AG04449 (cell line): ENCODE measurements around the gene HGF.

Source experiments
- CTCF ChIA-PET: fragments of 350-600 bp; formaldehyde crosslinking; extraction: SDS; loops from one replicate; lab custom pipeline; 2021; ENCODE audit warnings: antibody characterized with exemption; lab: Yijun Ruan, JAX
- POLR2A ChIA-PET: fragments of 400-600, 350-600 bp; formaldehyde crosslinking; extraction: SDS; loops from one replicate; lab custom pipeline; 2020; ENCODE audit warnings: antibody characterized with exemption, inconsistent platforms; lab: Yijun Ruan, JAX
- DNase-seq: peaks from one replicate; pipeline ENCODE4 v3.0.0-alpha.2; 2010; ENCODE audit warnings: low read depth, low spot score
- H3K4me3 ChIP-seq: 2 replicates; pipeline ENCODE4 v1.5.1; 2011; ENCODE audit warnings: low read depth, mild to moderate bottlenecking, control low read depth, low read length
- TF ChIP-seq, protein P1 (sequence below): IDR thresholded peaks from one replicate; pipeline ENCODE4 v1.5.1; 2011; ENCODE audit warnings: mild to moderate bottlenecking, moderate library complexity, low read length, control low read depth, inconsistent platforms; ENCODE audit not compliant: insufficient read depth; ENCODE audit errors: missing control alignments

The HGF gene

DNA sequence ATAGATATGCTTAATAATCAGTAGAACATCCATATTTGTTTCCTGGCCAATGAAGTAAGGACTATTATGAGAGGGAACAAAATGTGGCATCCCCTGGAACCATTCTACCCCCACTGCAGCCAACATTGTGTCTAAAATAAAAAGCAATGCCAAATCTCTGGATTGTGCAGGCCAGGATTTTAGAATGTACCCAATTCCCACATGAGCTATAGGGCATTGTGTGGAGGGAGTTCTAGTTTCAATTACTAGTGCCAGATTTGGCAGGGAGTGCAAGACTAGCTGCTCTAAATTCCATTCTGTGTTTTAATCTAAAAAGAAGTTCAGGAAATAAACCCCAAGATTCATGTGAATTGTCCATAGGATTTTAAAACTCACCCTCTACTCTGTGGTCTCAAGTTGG, 112.3 kb downstream of the HGF start:
- ChIA-PET CTCF (no interaction called here), POLR2A (no interaction called here)
- H3K4me3 ChIP-seq: no peak overlapping the region
- DNase-seq: no peak
- TF ChIP-seq, protein P1, sequence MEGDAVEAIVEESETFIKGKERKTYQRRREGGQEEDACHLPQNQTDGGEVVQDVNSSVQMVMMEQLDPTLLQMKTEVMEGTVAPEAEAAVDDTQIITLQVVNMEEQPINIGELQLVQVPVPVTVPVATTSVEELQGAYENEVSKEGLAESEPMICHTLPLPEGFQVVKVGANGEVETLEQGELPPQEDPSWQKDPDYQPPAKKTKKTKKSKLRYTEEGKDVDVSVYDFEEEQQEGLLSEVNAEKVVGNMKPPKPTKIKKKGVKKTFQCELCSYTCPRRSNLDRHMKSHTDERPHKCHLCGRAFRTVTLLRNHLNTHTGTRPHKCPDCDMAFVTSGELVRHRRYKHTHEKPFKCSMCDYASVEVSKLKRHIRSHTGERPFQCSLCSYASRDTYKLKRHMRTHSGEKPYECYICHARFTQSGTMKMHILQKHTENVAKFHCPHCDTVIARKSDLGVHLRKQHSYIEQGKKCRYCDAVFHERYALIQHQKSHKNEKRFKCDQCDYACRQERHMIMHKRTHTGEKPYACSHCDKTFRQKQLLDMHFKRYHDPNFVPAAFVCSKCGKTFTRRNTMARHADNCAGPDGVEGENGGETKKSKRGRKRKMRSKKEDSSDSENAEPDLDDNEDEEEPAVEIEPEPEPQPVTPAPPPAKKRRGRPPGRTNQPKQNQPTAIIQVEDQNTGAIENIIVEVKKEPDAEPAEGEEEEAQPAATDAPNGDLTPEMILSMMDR: no peak

DNA sequence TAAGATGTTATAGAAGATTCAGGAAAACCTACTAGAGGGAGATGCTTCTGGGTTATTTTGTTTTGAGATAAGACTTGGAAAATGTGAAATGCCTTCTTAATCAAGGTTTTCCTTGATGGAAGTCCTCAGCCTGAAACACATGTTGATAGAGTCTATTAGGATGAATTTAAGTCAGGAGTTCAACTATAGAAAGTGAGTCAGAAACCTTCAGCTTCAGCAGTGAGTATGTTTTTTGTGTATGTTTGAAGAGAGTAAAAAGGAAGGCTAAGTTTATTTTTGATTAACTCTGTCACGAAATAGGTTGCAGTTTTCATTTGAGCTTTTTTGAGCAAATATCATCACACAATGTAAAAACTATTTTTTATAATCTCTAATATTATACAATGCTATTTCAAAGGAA, 114.6 kb downstream of the HGF start:
- ChIA-PET POLR2A (no interaction called here), CTCF (no interaction called here)
- H3K4me3 ChIP-seq: no peak overlapping the region
- TF ChIP-seq, protein P1: no peak
- no peak for DNase-seq

DNA sequence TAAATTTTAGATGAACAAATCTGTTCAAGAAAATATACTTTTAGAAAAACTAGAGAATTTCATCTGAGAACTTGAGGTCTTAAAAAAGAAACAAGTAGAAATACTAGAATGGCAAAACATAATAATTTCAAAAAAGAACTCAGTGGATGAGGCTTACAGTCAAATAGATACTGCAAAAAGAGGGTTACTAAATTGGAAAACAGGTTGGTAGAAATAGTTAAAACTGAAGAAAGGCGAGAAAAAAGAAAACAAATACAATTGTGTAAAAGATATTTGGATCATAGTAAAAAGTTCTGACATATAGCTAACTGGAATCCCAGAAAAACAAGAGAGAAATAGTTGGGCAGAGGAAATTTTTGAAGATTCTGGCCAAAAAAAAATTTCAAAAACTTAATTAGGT, 117.6 kb downstream of the HGF start:
- CTCF ChIA-PET: no interaction called here
- POLR2A ChIA-PET: no interaction called here
- DNase-seq: no peak
- no peak overlapping the region for H3K4me3 ChIP-seq
- TF ChIP-seq, protein P1: no peak
